ENCODE measurements around the gene UBB. TPM values are rescaled to one million over a fixed set of nuclear protein-coding genes. Genes with fewer than 3 reads are reported as not detected.

The UBB gene
- total RNA-seq, 1 donor from 2014 or later, result 1,783 TPM

GRCh38 chr17:16417399-16417798 is 36.5 kb downstream of the UBB start:
- Histone ChIP-seq H3K27ac (ENCODE audit: low read depth, low read length) (peak overlapping the region; percentile 92), H3K9ac (ENCODE audit: low read length) (no peak overlapping the region), H3K79me2 (ENCODE audit: insufficient read depth, low read length) (peaks cover 19% of the 10 kb centered on the region), H3K36me3 (ENCODE audit: insufficient read depth, low read length) (no peaks in the 10 kb centered on the region), H3K4me1 (ENCODE audit: insufficient read depth, low read length) (peaks cover 47% of the 10 kb centered on the region), H3K27me3 (ENCODE audit: insufficient read depth, low read length) (no peaks in the 10 kb centered on the region), H3K4me3 (ENCODE audit: insufficient read depth, low read depth, low read length) (no peak overlapping the region), H2AFZ (ENCODE audit: low read depth, low read length) (no peak overlapping the region), H3K4me2 (ENCODE audit: low read length) (peak overlapping the region; percentile 88), H4K20me1 (ENCODE audit: insufficient read depth, low read length) (peaks cover 4% of the 10 kb centered on the region), H3K9me3 (ENCODE audit: insufficient read depth, low read depth, low read length) (no peaks in the 10 kb centered on the region)
- H3K4me1 Mint-ChIP-seq (ENCODE audit: low read depth, unreplicated experiment), result peaks cover 31% of the 10 kb centered on the region
- no peaks in the 10 kb centered on the region for H3K36me3 Mint-ChIP-seq (ENCODE audit: low read depth, unreplicated experiment)
- H3K27me3 Mint-ChIP-seq (ENCODE audit: low read depth, unreplicated experiment), result no peaks in the 10 kb centered on the region
- no peak overlapping the region for H3K27ac Mint-ChIP-seq (ENCODE audit: unreplicated experiment)
- no peak for TF ChIP-seq EZH2 (IDR thresholded peaks at IDR 0.05; ENCODE audit: insufficient read depth, low read length)
- no peak for TF ChIP-seq CTCF (IDR thresholded peaks at IDR 0.05; ENCODE audit: insufficient read depth, low read depth, low read length)
- no peak overlapping the region for H3K4me3 Mint-ChIP-seq (ENCODE audit: unreplicated experiment)
- no peaks in the 10 kb centered on the region for H3K9me3 Mint-ChIP-seq (ENCODE audit: unreplicated experiment)
- DNase-seq (ENCODE audit: low read depth) (no peak), FAIRE-seq (no peak)

GRCh38 chr17:16417896-16418684 is 37.2 kb downstream of the UBB start:
- peak overlapping the region; percentile 78 for H3K9ac ChIP-seq (ENCODE audit: low read length)
- Mint-ChIP-seq H3K27me3 (ENCODE audit: low read depth, unreplicated experiment) (no peaks in the 10 kb centered on the region), H3K9me3 (ENCODE audit: unreplicated experiment) (no peaks in the 10 kb centered on the region), H3K4me3 (ENCODE audit: unreplicated experiment) (peak overlapping the region; percentile 14), H3K4me1 (ENCODE audit: low read depth, unreplicated experiment) (peaks cover 31% of the 10 kb centered on the region), H3K27ac (ENCODE audit: unreplicated experiment) (no peak overlapping the region), H3K36me3 (ENCODE audit: low read depth, unreplicated experiment) (no peaks in the 10 kb centered on the region)
- H3K4me1 ChIP-seq (ENCODE audit: insufficient read depth, low read length), result peaks cover 47% of the 10 kb centered on the region
- peaks cover 19% of the 10 kb centered on the region for H3K79me2 ChIP-seq (ENCODE audit: insufficient read depth, low read length)
- H3K4me3 ChIP-seq (ENCODE audit: insufficient read depth, low read depth, low read length), result no peak overlapping the region
- DNase-seq (ENCODE audit: low read depth) (peak; percentile 42), FAIRE-seq (no peak)
- H2AFZ ChIP-seq (ENCODE audit: low read depth, low read length), result peak overlapping the region; percentile 3
- H3K36me3 ChIP-seq (ENCODE audit: insufficient read depth, low read length), result no peaks in the 10 kb centered on the region
- peak overlapping the region; percentile 86 for H3K4me2 ChIP-seq (ENCODE audit: low read length)
- peaks cover 7% of the 10 kb centered on the region for H4K20me1 ChIP-seq (ENCODE audit: insufficient read depth, low read length)
- H3K27ac ChIP-seq (ENCODE audit: low read depth, low read length), result peak overlapping the region; percentile 92
- TF ChIP-seq EZH2 (IDR thresholded peaks at IDR 0.05; ENCODE audit: insufficient read depth, low read length), result no peak
- TF ChIP-seq CTCF (IDR thresholded peaks at IDR 0.05; ENCODE audit: insufficient read depth, low read depth, low read length), result no peak
- H3K27me3 ChIP-seq (ENCODE audit: insufficient read depth, low read length), result no peaks in the 10 kb centered on the region
- no peaks in the 10 kb centered on the region for H3K9me3 ChIP-seq (ENCODE audit: insufficient read depth, low read depth, low read length)

GRCh38 chr17:16418685-16419068 is 37.8 kb downstream of the UBB start:
- no peaks in the 10 kb centered on the region for H3K27me3 ChIP-seq (ENCODE audit: insufficient read depth, low read length)
- Mint-ChIP-seq H3K4me3 (ENCODE audit: unreplicated experiment) (no peak overlapping the region), H3K9me3 (ENCODE audit: unreplicated experiment) (no peaks in the 10 kb centered on the region), H3K27me3 (ENCODE audit: low read depth, unreplicated experiment) (no peaks in the 10 kb centered on the region), H3K27ac (ENCODE audit: unreplicated experiment) (peak overlapping the region; percentile 95), H3K4me1 (ENCODE audit: low read depth, unreplicated experiment) (peaks cover 31% of the 10 kb centered on the region), H3K36me3 (ENCODE audit: low read depth, unreplicated experiment) (no peaks in the 10 kb centered on the region)
- peaks cover 7% of the 10 kb centered on the region for H4K20me1 ChIP-seq (ENCODE audit: insufficient read depth, low read length)
- H3K9me3 ChIP-seq (ENCODE audit: insufficient read depth, low read depth, low read length), result no peaks in the 10 kb centered on the region
- H3K27ac ChIP-seq (ENCODE audit: low read depth, low read length), result peak overlapping the region; percentile 92
- FAIRE-seq, result no peak
- peak overlapping the region; percentile 78 for H3K9ac ChIP-seq (ENCODE audit: low read length)
- peak overlapping the region; percentile 3 for H2AFZ ChIP-seq (ENCODE audit: low read depth, low read length)
- TF ChIP-seq CTCF (IDR thresholded peaks at IDR 0.05; ENCODE audit: insufficient read depth, low read depth, low read length), result no peak
- no peak for TF ChIP-seq EZH2 (IDR thresholded peaks at IDR 0.05; ENCODE audit: insufficient read depth, low read length)
- H3K4me3 ChIP-seq (ENCODE audit: insufficient read depth, low read depth, low read length), result peak overlapping the region; percentile 4
- no peaks in the 10 kb centered on the region for H3K36me3 ChIP-seq (ENCODE audit: insufficient read depth, low read length)
- peaks cover 19% of the 10 kb centered on the region for H3K79me2 ChIP-seq (ENCODE audit: insufficient read depth, low read length)
- H3K4me2 ChIP-seq (ENCODE audit: low read length), result peak overlapping the region; percentile 86
- H3K4me1 ChIP-seq (ENCODE audit: insufficient read depth, low read length), result peaks cover 47% of the 10 kb centered on the region
- no peak for DNase-seq (ENCODE audit: low read depth)
